Panc1 (cell line): ENCODE data around the gene THUMPD2.

ENCODE experiments used
- POLR2AphosphoS5 ChIP-seq: IDR thresholded peaks from 2 replicates; pipeline ENCODE4 v1.6.1; 2012; ENCODE audit warnings: mild to moderate bottlenecking, low read depth, low read length, moderate library complexity
- REST ChIP-seq, 2 experiments: IDR thresholded peaks; 2 replicates each; pipeline ENCODE4 v1.6.1; 2011 to 2012; ENCODE audit warnings: low read depth in 2 of 2, control low read depth in 1 of 2, low read length in 1 of 2, mild to moderate bottlenecking in 1 of 2, moderate library complexity in 1 of 2; ENCODE audit not compliant: insufficient read depth in 1 of 2
- SIN3A ChIP-seq: IDR thresholded peaks from 2 replicates; pipeline ENCODE4 v1.6.1; 2012; ENCODE audit warnings: low read depth, mild to moderate bottlenecking, low read length, moderate library complexity, borderline replicate concordance; ENCODE audit not compliant: insufficient read depth
- TCF7L2 ChIP-seq: IDR thresholded peaks from 2 replicates; pipeline ENCODE4 v1.6.1; 2011; ENCODE audit warnings: mild to moderate bottlenecking, low read depth, low read length, inconsistent platforms
- TF ChIP-seq, protein P1 (sequence below): fragments of 450-650 bp; IDR thresholded peaks from 2 replicates; pipeline ENCODE4 v1.5.1; 2017; ENCODE audit warnings: mild to moderate bottlenecking

- no peak for TF ChIP-seq POLR2AphosphoS5
- TF ChIP-seq, protein P1, sequence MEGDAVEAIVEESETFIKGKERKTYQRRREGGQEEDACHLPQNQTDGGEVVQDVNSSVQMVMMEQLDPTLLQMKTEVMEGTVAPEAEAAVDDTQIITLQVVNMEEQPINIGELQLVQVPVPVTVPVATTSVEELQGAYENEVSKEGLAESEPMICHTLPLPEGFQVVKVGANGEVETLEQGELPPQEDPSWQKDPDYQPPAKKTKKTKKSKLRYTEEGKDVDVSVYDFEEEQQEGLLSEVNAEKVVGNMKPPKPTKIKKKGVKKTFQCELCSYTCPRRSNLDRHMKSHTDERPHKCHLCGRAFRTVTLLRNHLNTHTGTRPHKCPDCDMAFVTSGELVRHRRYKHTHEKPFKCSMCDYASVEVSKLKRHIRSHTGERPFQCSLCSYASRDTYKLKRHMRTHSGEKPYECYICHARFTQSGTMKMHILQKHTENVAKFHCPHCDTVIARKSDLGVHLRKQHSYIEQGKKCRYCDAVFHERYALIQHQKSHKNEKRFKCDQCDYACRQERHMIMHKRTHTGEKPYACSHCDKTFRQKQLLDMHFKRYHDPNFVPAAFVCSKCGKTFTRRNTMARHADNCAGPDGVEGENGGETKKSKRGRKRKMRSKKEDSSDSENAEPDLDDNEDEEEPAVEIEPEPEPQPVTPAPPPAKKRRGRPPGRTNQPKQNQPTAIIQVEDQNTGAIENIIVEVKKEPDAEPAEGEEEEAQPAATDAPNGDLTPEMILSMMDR: no peak
- TF ChIP-seq REST (IDR thresholded peaks at IDR 0.05; ENCODE audit: insufficient read depth in 1 of 2, low read depth in 2 of 2, low read length in 1 of 2): no peak
- no peak for TF ChIP-seq SIN3A
- no peak for TF ChIP-seq TCF7L2
Observed at GRCh38 chr2:39800752-39801151, 21.7 kb upstream of the THUMPD2 start.
